ENCODE results near the gene FCHO2.

Gene FCHO2

GRCh38 chr5:73031839-73032238 is 76.0 kb downstream of the FCHO2 start:
- DNase-seq: no peak

DNA sequence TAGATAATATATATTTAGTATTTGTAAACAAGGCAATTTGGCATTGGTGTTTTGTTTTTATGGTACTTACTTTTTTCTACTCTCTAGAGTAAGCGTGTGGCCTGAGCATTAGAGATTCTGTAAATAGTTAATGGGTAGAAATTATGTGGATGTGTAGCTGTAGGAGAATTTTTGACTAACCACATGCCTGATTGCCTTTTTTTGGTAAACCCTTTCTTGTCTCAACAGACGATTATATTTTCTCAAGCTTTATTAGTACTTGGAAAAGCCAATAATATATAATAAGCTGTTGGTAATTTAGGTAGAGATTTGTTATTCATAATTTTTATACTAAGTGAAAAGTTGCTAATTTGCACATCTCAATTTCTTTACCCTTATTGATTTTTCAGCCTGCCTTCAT is 76.8 kb downstream of the FCHO2 start:
- no peak for DNase-seq

GRCh38 chr5:73037545-73037944 is 81.7 kb downstream of the FCHO2 start:
- DNase-seq: no peak

- DNase-seq: peak; percentile 3
These were observed 83.2 kb downstream of the FCHO2 start for GRCh38 chr5:73039082-73039481.

GRCh38 chr5:73042993-73043392 is 87.2 kb downstream of the FCHO2 start:
- DNase-seq: no peak

DNA sequence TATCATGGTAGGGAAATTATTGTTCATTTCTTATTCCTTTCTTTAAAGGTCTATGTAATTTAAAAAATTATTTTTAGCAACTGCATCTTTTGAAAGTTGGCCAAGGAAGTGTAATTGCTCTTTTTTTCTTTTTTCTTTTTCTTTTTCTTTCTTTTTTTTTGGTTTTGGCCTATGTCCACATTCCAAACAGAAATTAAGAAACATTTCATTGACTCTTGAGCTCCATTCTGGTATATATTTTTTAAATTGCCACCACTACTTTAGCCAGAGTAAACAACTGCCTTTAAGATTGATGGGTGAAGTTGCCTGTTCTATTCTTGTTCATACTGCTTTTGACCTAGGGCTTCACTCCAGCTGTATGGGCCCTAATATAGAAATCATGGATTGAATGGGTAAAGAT is 88.7 kb downstream of the FCHO2 start:
- no peak for DNase-seq

GRCh38 chr5:73045623-73046022 is 89.8 kb downstream of the FCHO2 start:
- no peak for DNase-seq

GRCh38 chr5:73061593-73061992 is 105.8 kb downstream of the FCHO2 start:
- no peak for DNase-seq

DNA sequence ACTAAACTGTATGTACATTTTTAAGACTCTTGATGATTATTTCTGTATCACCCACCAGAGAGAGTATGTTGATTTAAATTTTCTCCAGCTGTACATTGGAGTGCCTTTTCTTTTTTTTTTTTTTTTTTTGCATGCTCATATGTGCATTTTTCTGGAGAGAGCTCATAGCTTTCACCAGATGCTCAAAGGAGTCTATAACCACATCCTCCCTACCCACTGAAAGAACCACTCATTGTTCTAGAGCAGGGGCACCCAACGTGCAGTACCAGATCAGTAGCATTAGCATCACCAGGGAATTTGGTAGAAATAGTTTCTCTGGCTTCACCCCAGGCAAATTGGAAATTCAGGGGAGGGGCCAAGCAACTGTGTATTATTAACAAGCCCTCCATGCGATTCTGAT is 110.6 kb downstream of the FCHO2 start:
- no peak for DNase-seq

GRCh38 chr5:73067213-73067612 is 111.4 kb downstream of the FCHO2 start:
- no peak for DNase-seq

DNA sequence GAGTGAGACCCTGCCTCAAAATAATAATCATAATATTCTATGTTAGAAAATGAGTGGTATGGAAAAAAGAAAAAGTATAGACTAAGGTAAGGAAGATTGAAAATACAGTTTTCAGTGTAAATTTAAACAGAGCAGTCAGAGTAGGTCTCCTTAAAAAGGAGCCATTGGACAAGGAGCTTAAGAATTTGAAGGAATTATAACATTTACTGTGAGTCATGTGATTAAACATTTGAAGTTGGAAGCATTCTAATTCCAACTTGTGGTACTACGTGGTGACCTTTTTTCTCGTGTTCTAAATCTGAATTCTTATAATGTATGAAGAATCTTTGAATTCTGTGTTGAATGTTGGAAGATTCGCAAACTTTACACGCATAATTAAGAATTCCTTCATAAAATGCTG is 125.3 kb downstream of the FCHO2 start:
- no peak for DNase-seq

DNA sequence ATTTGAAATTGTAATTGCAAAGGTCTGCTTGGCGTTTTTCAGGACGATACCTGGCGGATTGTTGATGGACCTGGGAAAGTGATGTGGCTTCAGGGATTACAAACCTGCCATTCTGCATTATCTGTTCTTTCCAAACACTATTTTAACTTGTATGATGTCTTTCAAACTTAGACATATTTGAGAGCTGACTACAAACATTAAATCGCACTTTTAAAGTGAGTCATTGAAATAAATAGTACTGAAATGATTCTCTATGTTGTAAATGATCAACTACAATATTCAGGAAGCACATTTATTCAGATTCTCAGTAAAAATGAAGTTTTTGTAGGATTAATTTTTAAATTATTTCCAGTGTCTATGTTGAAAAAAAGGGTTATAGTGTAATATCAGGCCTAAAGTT is 132.2 kb downstream of the FCHO2 start:
- no peak for DNase-seq

- DNase-seq: no peak
These were observed 138.1 kb downstream of the FCHO2 start for GRCh38 chr5:73093943-73094342.

DNA sequence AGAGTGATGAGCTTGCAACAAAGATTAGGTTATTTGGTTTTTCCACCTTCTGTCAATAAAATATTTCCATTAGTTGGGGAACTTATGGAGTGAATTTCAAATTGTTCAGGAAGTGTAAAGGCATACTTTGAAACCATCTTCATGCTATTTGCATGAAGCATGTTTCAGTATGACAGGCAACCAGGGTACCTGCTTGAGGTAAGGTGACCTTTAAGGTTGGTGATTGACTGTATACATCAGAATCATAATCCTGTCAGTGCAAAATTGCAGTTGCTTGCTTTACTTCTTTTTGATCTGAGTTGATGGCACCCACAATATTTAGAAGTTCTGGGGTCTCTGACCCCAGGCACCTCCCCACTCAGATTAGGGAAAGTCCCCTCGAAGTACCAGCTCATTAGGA is 138.6 kb downstream of the FCHO2 start:
- DNase-seq: no peak

- peak; percentile 42 for DNase-seq
These were observed 139.9 kb downstream of the FCHO2 start for GRCh38 chr5:73095564-73096238.

DNA sequence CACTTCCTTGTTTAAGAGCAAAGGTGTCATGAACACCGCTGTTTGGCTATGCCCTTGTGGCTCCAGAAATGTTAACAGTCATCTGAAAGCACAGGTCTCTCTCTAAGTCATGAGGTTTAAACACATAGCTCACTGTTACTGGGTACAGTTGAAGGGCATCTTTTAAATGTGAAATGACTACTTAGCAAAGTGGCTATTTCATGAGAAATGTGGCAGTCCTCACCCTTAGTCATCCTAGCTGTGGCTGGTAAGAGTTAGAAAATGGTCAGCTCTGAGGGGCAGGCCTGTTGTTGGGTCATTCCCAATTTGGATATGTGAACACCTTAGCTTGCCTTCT is 140.4 kb downstream of the FCHO2 start:
- no peak for DNase-seq

- DNase-seq: no peak
These were observed 141.9 kb downstream of the FCHO2 start for GRCh38 chr5:73097740-73098139.

DNA sequence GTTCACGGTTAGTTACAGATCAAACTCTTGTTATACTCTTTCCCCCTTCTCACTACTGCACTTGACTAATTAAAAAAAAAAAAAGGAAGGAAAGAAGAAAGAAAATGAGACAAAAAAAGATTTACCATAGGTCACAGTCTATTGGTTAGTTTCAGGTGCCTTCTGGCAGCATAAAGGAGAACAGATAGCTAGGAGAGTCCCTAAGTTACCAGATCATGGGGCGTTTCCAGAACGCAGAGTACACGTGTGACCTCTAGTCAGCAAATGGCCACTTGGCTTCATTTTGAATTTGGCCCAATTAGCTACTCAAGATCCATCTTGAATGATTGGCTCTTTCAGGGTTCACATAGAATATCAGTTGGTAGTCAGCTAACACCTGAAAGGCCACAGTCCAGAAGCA is 144.3 kb downstream of the FCHO2 start:
- no peak for DNase-seq

- no peak for DNase-seq
These were observed 148.0 kb downstream of the FCHO2 start for GRCh38 chr5:73103870-73104299.

DNA sequence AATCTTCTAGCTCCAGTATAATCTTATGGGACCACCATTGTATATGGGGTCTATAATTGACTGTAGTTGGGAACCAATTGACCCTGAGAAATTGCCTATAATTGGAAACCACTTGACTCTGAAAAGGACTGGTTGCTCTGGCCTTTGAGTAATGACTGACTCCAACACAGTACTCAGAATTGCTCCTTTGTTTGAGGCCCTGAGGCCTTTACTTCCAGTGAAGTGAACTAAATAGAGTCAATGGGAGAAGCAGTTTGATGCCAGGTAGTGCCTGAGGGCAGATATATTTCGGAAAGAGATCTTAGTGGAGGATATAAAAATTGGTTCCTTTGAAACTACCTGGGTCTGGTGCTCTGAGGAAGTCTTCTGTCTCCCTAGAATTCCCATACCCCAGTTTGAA is 148.5 kb downstream of the FCHO2 start:
- no peak for DNase-seq

DNA sequence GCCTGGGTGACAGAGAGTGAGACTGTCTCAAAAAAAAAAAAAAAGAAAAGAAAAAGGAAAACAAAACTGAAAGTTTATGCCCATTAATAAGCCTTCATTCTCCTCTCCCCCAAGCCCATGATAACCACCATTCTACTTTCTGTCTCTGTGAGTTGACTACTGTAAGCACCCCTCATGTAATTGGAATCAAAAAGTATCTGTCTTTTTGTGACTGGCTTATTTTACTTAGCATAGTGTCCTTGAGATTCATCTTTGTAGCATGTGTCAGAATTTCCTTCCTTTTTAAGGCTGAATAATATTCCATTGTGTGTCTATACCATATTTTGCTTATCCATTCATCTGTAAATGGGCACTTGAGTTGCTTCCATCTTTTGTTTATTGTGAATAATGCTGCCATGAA is 150.5 kb downstream of the FCHO2 start:
- DNase-seq: no peak

GRCh38 chr5:73110190-73110589 is 154.3 kb downstream of the FCHO2 start:
- DNase-seq: no peak

DNA sequence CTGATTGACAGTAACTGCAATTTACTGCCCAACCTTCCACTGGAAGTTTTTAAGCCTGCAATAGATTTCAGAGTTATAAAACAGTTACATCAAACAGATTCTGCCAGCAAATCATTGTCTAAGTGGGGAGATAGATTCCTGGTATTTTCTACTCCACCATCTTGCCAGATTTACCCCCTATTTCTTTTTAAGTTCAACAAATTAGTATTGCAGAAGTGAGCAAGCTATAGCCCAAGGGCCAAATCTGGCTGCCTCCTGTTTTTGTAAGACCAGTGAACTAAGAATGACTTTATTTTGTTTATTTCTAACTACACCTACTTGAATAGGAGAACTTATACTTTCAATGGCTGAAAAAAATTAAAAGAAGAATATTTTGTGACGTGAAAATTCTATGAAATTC is 155.7 kb downstream of the FCHO2 start:
- DNase-seq: no peak

DNA sequence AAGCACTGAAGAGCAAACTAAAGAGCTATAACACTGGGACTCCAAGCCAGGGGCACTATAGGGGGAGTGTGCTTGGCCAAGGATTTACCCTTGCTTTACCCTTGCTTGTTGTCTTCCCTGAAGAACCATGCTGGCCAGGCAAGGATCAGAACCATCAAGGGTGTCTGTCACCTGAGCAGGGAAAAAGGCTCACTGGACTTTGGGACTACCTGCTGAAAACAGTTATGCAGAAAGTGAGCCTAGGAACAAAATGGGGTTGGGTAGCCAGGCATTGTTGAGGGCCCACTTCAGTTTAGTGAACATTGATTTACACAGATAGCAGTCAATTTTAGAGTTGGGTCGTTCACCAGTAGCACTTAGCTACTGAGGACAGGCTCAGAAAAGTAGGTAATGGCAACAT is 156.5 kb downstream of the FCHO2 start:
- no peak for DNase-seq

DNA sequence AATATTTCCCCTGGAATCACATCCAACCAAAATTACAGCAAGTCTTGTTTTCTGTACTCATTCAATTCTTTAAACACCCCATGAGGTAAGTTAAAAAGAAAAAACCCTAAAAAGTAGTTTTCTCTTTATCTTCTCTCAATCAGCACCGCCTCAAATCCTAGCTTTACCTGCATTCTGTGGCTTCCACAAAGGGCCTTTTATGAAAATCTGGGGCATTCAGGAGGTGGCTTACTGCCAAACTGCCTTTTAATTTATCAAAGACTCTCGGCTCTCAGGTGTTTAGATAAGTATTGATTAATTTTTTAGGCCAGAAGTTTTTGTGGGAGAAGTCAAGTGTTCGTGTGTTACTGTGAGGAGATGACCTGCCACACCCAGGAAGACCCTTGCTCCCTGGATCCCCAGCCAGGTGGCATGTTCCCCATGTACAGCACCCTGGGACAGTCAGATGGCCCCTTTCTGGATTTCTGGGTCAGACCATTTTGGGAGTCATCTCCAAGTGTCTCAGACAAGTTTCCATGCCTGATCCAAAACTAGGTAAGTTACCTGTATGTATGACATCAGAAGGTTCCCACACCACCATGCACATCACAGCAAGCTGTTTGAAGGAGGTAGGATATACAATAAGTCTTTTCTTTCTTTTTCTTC is 158.3 kb downstream of the FCHO2 start:
- no peak for DNase-seq
